PC-9 (cell line): ENCODE measurements around the gene SLC41A3. TPM values are rescaled to one million over a fixed set of nuclear protein-coding genes. Genes with fewer than 3 reads are reported as not detected.

Experiments
- BruUV-seq: library from RNA; stranded (reverse); fragments of 400-500 nt; replicated peaks from 2 replicates; lab custom pipeline; 2021; lab: Mats Ljungman, UMichigan
- CTCF ChIA-PET: fragments of 300-600 bp; sonication (Branson Sonifier 250); formaldehyde crosslinking; loops from one replicate; lab custom pipeline; 2022; ENCODE audit warnings: antibody characterized with exemption; lab: Charles Lee
- POLR2A ChIA-PET: fragments of 300-600 bp; sonication (Branson Sonifier 250); formaldehyde crosslinking; loops from one replicate; lab custom pipeline; 2022; ENCODE audit warnings: antibody characterized with exemption; ENCODE audit not compliant: unreplicated experiment; lab: Charles Lee
- DNase-seq, 2 experiments: peaks; one replicate each; pipeline versions ENCODE4 v3.0.0 to v3.0.0-alpha.2; 2015 to 2022; ENCODE audit warnings: mixed read lengths in 1 of 2
- H2AFZ ChIP-seq: fragments of 200-600 bp; sonication (generic); 2 replicates; pipeline ENCODE4 v1.8.1; 2017; ENCODE audit warnings: antibody characterized with exemption
- H3F3A ChIP-seq: fragments of 200-600 bp; sonication (generic); 2 replicates; pipeline ENCODE4 v1.8.1; 2017; ENCODE audit warnings: antibody characterized with exemption, mild to moderate bottlenecking, low read depth; ENCODE audit not compliant: insufficient read depth
- H3K27ac ChIP-seq: fragments of 200-600 bp; sonication (generic); 2 replicates; pipeline ENCODE4 v1.6.1; 2016; ENCODE audit warnings: mixed run types
- H3K27me3 ChIP-seq: fragments of 200-600 bp; sonication (generic); 2 replicates; pipeline ENCODE4 v1.6.1; 2016; ENCODE audit warnings: low read depth, mixed run types; ENCODE audit not compliant: insufficient read depth
- H3K36me3 ChIP-seq: fragments of 200-600 bp; sonication (generic); 2 replicates; pipeline ENCODE4 v1.6.1; 2016; ENCODE audit warnings: low read depth, mixed run types
- H3K4me1 ChIP-seq: fragments of 200-600 bp; sonication (generic); replicated peaks from 2 replicates; pipeline ENCODE4 v1.6.1; 2016; ENCODE audit warnings: mixed run types; ENCODE audit not compliant: insufficient read depth
- H3K4me2 ChIP-seq: fragments of 200-600 bp; sonication (generic); 2 replicates; pipeline ENCODE4 v1.6.1; 2017; ENCODE audit warnings: mixed run types
- H3K4me3 ChIP-seq: fragments of 200-600 bp; sonication (generic); 2 replicates; pipeline ENCODE4 v1.6.1; 2016; ENCODE audit warnings: mixed run types
- H3K79me2 ChIP-seq: fragments of 200-600 bp; sonication (generic); 2 replicates; pipeline ENCODE4 v1.6.1; 2017; ENCODE audit warnings: low read depth, mixed run types
- H3K9me2 ChIP-seq: fragments of 200-600 bp; sonication (generic); 2 replicates; pipeline ENCODE4 v1.8.1; 2017; ENCODE audit warnings: mild to moderate bottlenecking; ENCODE audit not compliant: insufficient read depth
- H3K9me3 ChIP-seq: fragments of 200-600 bp; sonication (generic); 2 replicates; pipeline ENCODE4 v1.8.1; 2016; ENCODE audit warnings: low read depth; ENCODE audit not compliant: insufficient read depth
- H4K20me1 ChIP-seq: fragments of 200-600 bp; sonication (generic); 2 replicates; pipeline ENCODE4 v1.8.1; 2017; ENCODE audit not compliant: insufficient read depth
- EZH2 ChIP-seq: fragments of 200-600 bp; sonication (generic); IDR thresholded peaks from 2 replicates; pipeline ENCODE4 v1.8.0; 2017; ENCODE audit warnings: antibody characterized with exemption, low read depth
- intact Hi-C: fragments of 100-400 bp; cut with micrococcal nuclease; formaldehyde crosslinking; loops from one replicate; pipeline ENCODE4 v1.10.0; 2022; ENCODE audit not compliant: unreplicated experiment
- total RNA-seq: library from RNA; stranded (reverse); gene quantifications from 2 replicates; pipeline ENCODE4 v1.2.3, GENCODE V29; 2021
- TF ChIP-seq, protein P1 (sequence below): fragments of 200-600 bp; sonication (generic); conservative IDR thresholded peaks from 2 replicates; pipeline ENCODE4 v1.6.1; 2017; ENCODE audit warnings: mixed run types, antibody characterized with exemption, mild to moderate bottlenecking, moderate library complexity

SLC41A3 gene
- total RNA-seq, 1 experiment from 2014 or later, result 67.0 TPM

DNA sequence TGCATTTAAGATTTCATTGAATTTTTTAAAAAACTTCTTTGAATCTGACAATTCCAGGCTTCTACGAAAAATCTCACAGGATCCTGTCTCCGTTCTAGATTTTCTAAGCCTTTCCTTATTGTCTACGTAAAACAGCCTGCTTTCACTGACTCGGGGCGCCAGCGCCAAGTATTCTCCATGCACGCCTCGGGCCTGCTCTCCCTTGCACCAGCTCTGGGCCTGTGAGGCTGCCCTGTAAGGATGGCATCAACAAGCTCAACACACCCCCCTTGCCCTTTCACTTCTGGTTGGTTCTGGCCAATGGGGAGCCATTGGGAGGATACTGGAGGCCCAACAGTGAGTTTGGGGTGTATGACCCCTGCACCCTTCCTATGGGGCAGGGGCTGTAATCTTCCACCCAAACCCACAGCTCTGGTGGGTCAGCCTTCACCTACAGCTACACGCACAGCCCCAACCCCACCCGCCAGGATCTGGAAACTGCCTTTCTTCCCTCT lies 47.8 kb downstream of the SLC41A3 start:
- no peak overlapping the region for H3K4me3 ChIP-seq
- no peaks in the 10 kb centered on the region for H3K9me3 ChIP-seq
- H2AFZ ChIP-seq, result no peak overlapping the region
- no TSS peak for BruUV-seq
- H4K20me1 ChIP-seq, result no peaks in the 10 kb centered on the region
- ChIA-PET POLR2A (no interaction called here), CTCF (no interaction called here)
- no peaks in the 10 kb centered on the region for H3K79me2 ChIP-seq
- no peaks in the 10 kb centered on the region for H3K27me3 ChIP-seq
- intact Hi-C loops, result no loop called here
- H3F3A ChIP-seq, result no peaks in the 10 kb centered on the region
- no peak overlapping the region for H3K4me2 ChIP-seq
- TF ChIP-seq, protein P1, sequence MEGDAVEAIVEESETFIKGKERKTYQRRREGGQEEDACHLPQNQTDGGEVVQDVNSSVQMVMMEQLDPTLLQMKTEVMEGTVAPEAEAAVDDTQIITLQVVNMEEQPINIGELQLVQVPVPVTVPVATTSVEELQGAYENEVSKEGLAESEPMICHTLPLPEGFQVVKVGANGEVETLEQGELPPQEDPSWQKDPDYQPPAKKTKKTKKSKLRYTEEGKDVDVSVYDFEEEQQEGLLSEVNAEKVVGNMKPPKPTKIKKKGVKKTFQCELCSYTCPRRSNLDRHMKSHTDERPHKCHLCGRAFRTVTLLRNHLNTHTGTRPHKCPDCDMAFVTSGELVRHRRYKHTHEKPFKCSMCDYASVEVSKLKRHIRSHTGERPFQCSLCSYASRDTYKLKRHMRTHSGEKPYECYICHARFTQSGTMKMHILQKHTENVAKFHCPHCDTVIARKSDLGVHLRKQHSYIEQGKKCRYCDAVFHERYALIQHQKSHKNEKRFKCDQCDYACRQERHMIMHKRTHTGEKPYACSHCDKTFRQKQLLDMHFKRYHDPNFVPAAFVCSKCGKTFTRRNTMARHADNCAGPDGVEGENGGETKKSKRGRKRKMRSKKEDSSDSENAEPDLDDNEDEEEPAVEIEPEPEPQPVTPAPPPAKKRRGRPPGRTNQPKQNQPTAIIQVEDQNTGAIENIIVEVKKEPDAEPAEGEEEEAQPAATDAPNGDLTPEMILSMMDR, result no peak
- TF ChIP-seq EZH2, result no peak
- no peak for DNase-seq
- H3K27ac ChIP-seq, result no peak overlapping the region
- no peaks in the 10 kb centered on the region for H3K4me1 ChIP-seq
- H3K9me2 ChIP-seq, result no peaks in the 10 kb centered on the region
- no peaks in the 10 kb centered on the region for H3K36me3 ChIP-seq

DNA sequence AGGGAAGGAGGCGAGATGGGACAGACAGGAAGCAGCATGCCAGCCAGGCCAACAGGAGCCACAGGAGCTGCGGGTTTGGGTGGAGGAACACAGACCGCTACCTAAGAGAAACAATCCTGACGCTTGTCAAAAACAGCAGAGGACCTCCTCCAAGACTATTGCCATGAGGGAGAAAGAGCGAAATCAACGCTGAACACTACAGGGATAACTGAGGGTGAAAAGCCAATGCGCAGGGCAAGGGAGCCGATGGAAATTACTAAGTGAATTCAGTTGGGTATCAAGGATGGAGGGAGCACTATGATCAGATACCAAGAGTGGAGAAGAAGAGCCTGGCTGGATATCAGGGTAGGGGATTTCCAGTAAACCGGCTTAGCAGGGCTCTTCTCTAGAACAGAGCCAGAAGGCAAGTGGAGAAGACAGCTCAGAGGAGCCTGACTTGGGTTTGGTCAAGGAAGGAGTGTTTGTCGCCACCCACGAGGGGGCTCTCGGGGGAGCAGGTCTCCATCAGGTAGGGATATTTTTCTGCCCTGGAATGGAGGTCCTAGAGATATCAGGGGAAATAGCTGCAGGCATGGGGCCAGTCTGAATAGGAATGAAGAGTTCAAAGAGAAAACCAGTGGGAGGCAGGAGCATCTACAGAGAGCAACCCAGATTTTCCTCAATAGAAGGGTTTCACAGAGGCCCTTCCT lies 48.4 kb downstream of the SLC41A3 start:
- ChIA-PET POLR2A (no interaction called here), CTCF (no interaction called here)
- Histone ChIP-seq H3K9me2 (no peaks in the 10 kb centered on the region), H3K4me3 (no peak overlapping the region), H4K20me1 (no peaks in the 10 kb centered on the region), H2AFZ (no peak overlapping the region), H3K9me3 (no peaks in the 10 kb centered on the region), H3K27me3 (no peaks in the 10 kb centered on the region), H3F3A (no peaks in the 10 kb centered on the region), H3K79me2 (no peaks in the 10 kb centered on the region), H3K27ac (no peak overlapping the region), H3K4me1 (no peaks in the 10 kb centered on the region), H3K36me3 (no peaks in the 10 kb centered on the region), H3K4me2 (no peak overlapping the region)
- no TSS peak for BruUV-seq
- intact Hi-C loops, result no loop called here
- no peak for DNase-seq
- no peak for TF ChIP-seq EZH2
- TF ChIP-seq, protein P1, result no peak

DNA sequence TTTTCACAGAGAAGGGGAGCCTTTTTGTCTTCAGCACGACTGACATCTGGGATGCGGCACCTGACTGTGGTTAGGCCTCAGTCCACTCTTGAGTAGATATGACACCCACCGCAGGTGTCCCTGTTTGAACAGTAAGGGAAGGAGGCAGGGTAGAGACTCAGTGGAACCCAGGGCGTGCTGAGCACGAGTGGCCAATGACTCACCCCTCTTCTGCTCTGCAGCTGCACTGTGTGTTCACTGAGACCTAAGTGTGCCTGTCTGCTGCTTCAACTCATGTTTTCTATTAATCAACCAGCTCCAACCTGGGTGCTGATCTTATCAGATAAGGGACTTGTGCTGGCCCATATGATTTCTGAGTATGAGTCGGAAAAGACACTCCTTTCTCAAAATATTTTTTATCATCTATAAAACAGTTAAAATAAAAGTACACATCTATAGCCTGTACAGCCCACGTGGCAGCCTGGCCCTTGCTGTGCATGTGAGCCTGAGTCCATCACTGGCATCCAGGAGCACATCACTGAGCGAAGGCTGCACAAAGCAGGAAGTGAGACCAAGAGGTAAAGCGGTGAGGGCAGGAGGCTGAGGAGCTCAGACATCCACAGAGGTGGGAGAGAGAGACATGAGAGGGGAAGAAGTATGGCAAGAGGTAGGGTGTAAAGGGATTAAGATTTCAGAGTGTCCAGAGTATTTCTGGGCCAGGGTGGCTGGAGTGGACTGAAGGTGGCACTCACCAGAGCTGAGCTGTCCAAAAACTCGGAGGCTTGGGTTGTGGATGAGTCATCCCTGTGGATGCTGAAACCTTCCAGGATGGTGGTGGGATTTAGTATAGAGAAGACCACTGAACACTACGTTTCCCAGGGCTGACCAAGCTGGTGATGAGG lies 49.2 kb downstream of the SLC41A3 start:
- Histone ChIP-seq H3K9me2 (no peaks in the 10 kb centered on the region), H3K4me3 (no peak overlapping the region), H4K20me1 (no peaks in the 10 kb centered on the region), H3K79me2 (no peaks in the 10 kb centered on the region), H3F3A (no peaks in the 10 kb centered on the region), H2AFZ (no peak overlapping the region), H3K27ac (no peak overlapping the region), H3K4me1 (no peaks in the 10 kb centered on the region), H3K4me2 (no peak overlapping the region), H3K9me3 (no peaks in the 10 kb centered on the region), H3K36me3 (no peaks in the 10 kb centered on the region), H3K27me3 (no peaks in the 10 kb centered on the region)
- no TSS peak for BruUV-seq
- TF ChIP-seq EZH2, result no peak
- TF ChIP-seq, protein P1, result no peak
- intact Hi-C loops, result no loop called here
- DNase-seq, result no peak
- ChIA-PET POLR2A (interaction anchor here (0.6 kb wide), 1 partner anchor 38 kb away, joined by 3 read pairs; no protein-coding TSS in a partner anchor), CTCF (no interaction called here)
